HepG2 (cell line): Measurements from ENCODE around the gene PARD3. TPM values are rescaled to one million over a fixed set of nuclear protein-coding genes. Genes with fewer than 3 reads are reported as not detected.

Experiments used
- ATAC-seq: fragments of 200-7000 bp; cut with Tn5 transposase; 3 replicates; pipeline ENCODE4 v1.9.1; 2020; ENCODE audit warnings: mild to moderate bottlenecking, moderate library complexity
- BruUV-seq: library from RNA; stranded (reverse); fragments of 400-500 nt; replicated peaks from 2 replicates; lab custom pipeline; 2021; lab: Mats Ljungman, UMichigan
- CTCF ChIA-PET: fragments of 300-600 bp; formaldehyde crosslinking; extraction: SDS; loops from one replicate; lab custom pipeline; 2021; ENCODE audit warnings: low total read pairs, inconsistent platforms, low intra/inter-chr PET ratio; lab: Yijun Ruan, JAX
- POLR2A ChIA-PET: fragments of 350-600 bp; sonication (Branson Sonifier 250); formaldehyde crosslinking; loops from one replicate; lab custom pipeline; 2020; ENCODE audit warnings: antibody characterized with exemption, inconsistent platforms; lab: Yijun Ruan, JAX
- DNase-seq: peaks from one replicate; pipeline ENCODE4 v3.0.0-alpha.2; 2015; ENCODE audit warnings: low spot score
- FAIRE-seq: peaks from 3 replicates; lab custom pipeline; 2011; peaks lifted over from hg19 to GRCh38; lab: Jason Lieb, UNC
- H2AFZ ChIP-seq: one replicate; pipeline ENCODE4 v1.6.1; 2011; ENCODE audit warnings: low read length, inconsistent platforms
- H3K27ac ChIP-seq: fragments of 300-600 bp; 3 replicates; pipeline ENCODE4 v1.8.0; 2011; ENCODE audit warnings: mixed run types, mild to moderate bottlenecking, mixed read lengths, low read length, inconsistent platforms; ENCODE audit not compliant: insufficient read depth; ENCODE audit errors: extremely low read length
- H3K27me3 ChIP-seq, 2 experiments: fragments of 200-600 bp in 1 of 2; 2 replicates in 1 of 2; 3 replicates in 1 of 2; pipeline versions ENCODE4 v1.6.0 to v1.8.0; 2011; ENCODE audit warnings: low read length in 2 of 2, mild to moderate bottlenecking in 2 of 2, moderate library complexity in 2 of 2, inconsistent platforms in 1 of 2; ENCODE audit not compliant: insufficient read depth in 2 of 2, control insufficient read depth in 1 of 2
- H3K36me3 ChIP-seq, 2 experiments: fragments of 200-600 bp in 1 of 2; replicated peaks in 1 of 2; 2 replicates in 1 of 2; 3 replicates in 1 of 2; pipeline versions ENCODE4 v1.5.1 to v1.8.0; 2011; ENCODE audit warnings: low read length in 2 of 2, inconsistent platforms in 1 of 2; ENCODE audit not compliant: insufficient read depth in 2 of 2, control insufficient read depth in 1 of 2
- H3K4me1 ChIP-seq: 2 replicates; pipeline ENCODE4 v1.5.1; 2012; ENCODE audit warnings: low read length, inconsistent platforms; ENCODE audit not compliant: insufficient read depth
- H3K4me2 ChIP-seq: 2 replicates; pipeline ENCODE4 v1.6.0; 2011; ENCODE audit warnings: low read depth, low read length, inconsistent platforms
- H3K4me3 ChIP-seq, 3 experiments: fragments of 200-600 bp in 1 of 3; sonication (generic), shearing (Covaris generic) in 1 of 3; replicated peaks in 1 of 3; 2 replicates each; pipeline ENCODE4 v1.5.1; 2011 to 2016; ENCODE audit warnings: low read length in 3 of 3, inconsistent platforms in 2 of 3, low read depth in 2 of 3, mild to moderate bottlenecking in 2 of 3, control low read depth in 1 of 3, mixed read lengths in 1 of 3; ENCODE audit not compliant: insufficient read depth in 1 of 3
- H3K79me2 ChIP-seq: one replicate; pipeline ENCODE4 v1.6.1; 2011; ENCODE audit warnings: low read length, inconsistent platforms; ENCODE audit not compliant: insufficient read depth
- H3K9ac ChIP-seq: 2 replicates; pipeline ENCODE4 v1.6.0; 2011; ENCODE audit warnings: mild to moderate bottlenecking, low read depth, low read length, inconsistent platforms; ENCODE audit not compliant: insufficient read depth
- H3K9me3 ChIP-seq: 2 replicates; pipeline ENCODE4 v1.5.1; 2012; ENCODE audit warnings: mild to moderate bottlenecking, low read length
- H4K20me1 ChIP-seq: 2 replicates; pipeline ENCODE4 v1.6.0; 2011; ENCODE audit warnings: inconsistent platforms, mild to moderate bottlenecking, low read length, moderate library complexity; ENCODE audit not compliant: insufficient read depth
- ISL2 ChIP-seq: sonication (generic); formaldehyde crosslinking; IDR thresholded peaks from 2 replicates; pipeline ENCODE4 v1.5.0; 2020; ENCODE audit warnings: missing genetic modification reagents
- JUNB ChIP-seq: sonication (generic); formaldehyde crosslinking; IDR thresholded peaks from 2 replicates; pipeline ENCODE4 v1.8.0; 2022; ENCODE audit warnings: missing genetic modification reagents, mild to moderate bottlenecking, borderline replicate concordance
- POGK ChIP-seq: sonication (generic); formaldehyde crosslinking; conservative IDR thresholded peaks from 2 replicates; pipeline ENCODE4 v1.8.0; 2022; ENCODE audit warnings: mild to moderate bottlenecking, moderate library complexity, missing genetic modification reagents
- ZNF441 ChIP-seq: sonication (generic); formaldehyde crosslinking; IDR thresholded peaks from 2 replicates; pipeline ENCODE4 v1.7.0; 2021; ENCODE audit warnings: missing genetic modification reagents, borderline replicate concordance
- WGBS: methylation state at CpG from one replicate; pipeline ENCODE4 v1.1.6; 2017; ENCODE audit warnings: low lambda C conversion rate; 5-methylcytosine and 5-hydroxymethylcytosine counted together
- in situ Hi-C: cut with HindIII; loops from 2 replicates; pipeline ENCODE4 v1.10.0; 2017; ENCODE audit warnings: low pct_unique_long_range_greater_than_20kb; ENCODE audit not compliant: extremely low pct_ligation_motif_present
- intact Hi-C: fragments of 100-400 bp; cut with micrococcal nuclease; formaldehyde crosslinking; loops from one replicate; pipeline ENCODE4 v1.10.0; 2022; ENCODE audit not compliant: unreplicated experiment
- polyA plus RNA-seq, 8 experiments: library from polyadenylated mRNA; depleted of rRNA in 3 of 8; stranded (reverse) in 7 of 8; unstranded in 1 of 8; fragments of >200 nt; fragmentation: Illumina TruSeq in 4 of 8; extraction: Trizol in 4 of 8; gene quantifications; 2 replicates each; pipeline versions ENCODE4 v1.2.1 to v1.2.3, GENCODE V29; 2011 to 2016; ENCODE audit warnings: low read depth in 4 of 8, missing spikeins in 1 of 8, mixed read lengths in 1 of 8; ENCODE audit not compliant: insufficient read depth in 1 of 8
- total RNA-seq, 5 experiments: library from RNA; depleted of rRNA; stranded (reverse); fragments of >200 nt; fragmentation: Illumina TruSeq; extraction: Trizol; gene quantifications; 2 replicates each; pipeline ENCODE4 v1.2.3, GENCODE V29; 2016; ENCODE audit warnings: low read depth in 1 of 5

PARD3 gene
- total and polyA plus RNA-seq, 2 of the 13 experiments (the other 11 are each of a cell fraction or from before 2014, with no cell fraction given) = 40.9 to 60.0 TPM

- no peak for TF ChIP-seq ZNF441 (CRISPR knock-in tag)
- TF ChIP-seq POGK (CRISPR knock-in tag) = no peak
These were observed 583.5 kb downstream of the PARD3 start (continued) for GRCh38 chr10:34231441-34232180.

DNA sequence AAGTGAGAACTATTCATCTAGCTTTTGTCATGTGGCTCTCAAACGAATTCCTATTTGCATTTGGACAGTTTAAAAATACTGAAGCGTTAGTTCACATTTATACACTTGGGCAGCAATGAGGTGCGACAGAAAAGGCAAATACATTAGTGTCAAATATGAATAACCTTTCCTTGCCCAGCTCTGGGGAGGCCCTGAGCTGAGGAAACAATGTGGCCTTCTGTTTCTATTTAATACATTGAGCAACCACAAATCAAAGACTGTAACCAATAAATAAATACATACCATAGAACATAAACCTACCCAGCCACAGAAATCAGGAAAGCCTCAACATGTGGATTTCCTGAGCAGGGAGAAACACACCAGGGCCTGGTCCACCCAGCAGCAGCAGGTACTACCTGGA, 585.2 kb downstream of the PARD3 start:
- no peaks in the 10 kb centered on the region for H3K27me3 ChIP-seq
- TF ChIP-seq ISL2 (CRISPR knock-in tag) (0 out of 2 replicates have a peak, but pooled peaks have one; percentile 30), JUNB (no peak)
- in situ Hi-C loops = loop anchor here (10.0 kb wide), 1 partner anchor 895 kb away; the partner anchor contains the start of gene NRP1
- no peak overlapping the region for H3K9ac ChIP-seq
- no peak overlapping the region for H2AFZ ChIP-seq
- H3K9me3 ChIP-seq = no peaks in the 10 kb centered on the region; the same call in 1 of the 2 replicates
- intact Hi-C loops = loop anchor here (2.0 kb wide), 1 partner anchor 17 kb away; no protein-coding TSS in a partner anchor
- no peaks in the 10 kb centered on the region for H4K20me1 ChIP-seq
- H3K4me1 ChIP-seq = peaks cover 67% of the 10 kb centered on the region
- 33% methylated on average over 3 of the region's 3 CpGs for WGBS
- H3K4me2 ChIP-seq = no peak overlapping the region
- DNase-seq (no peak), FAIRE-seq (no peak), ATAC-seq (no peak)
- H3K79me2 ChIP-seq = no peaks in the 10 kb centered on the region
- H3K36me3 ChIP-seq = no peaks in the 10 kb centered on the region; a peak in 1 of 5 replicates
- no TSS peak for BruUV-seq
- POLR2A ChIA-PET = no interaction called here
- CTCF ChIA-PET = no interaction called here
- peak overlapping the region; percentile 20 for H3K27ac ChIP-seq
- H3K4me3 ChIP-seq = no peak overlapping the region
